Activated naive CD8-positive, alpha-beta T cell treated with anti-CD3 and anti-CD28 coated beads, Interleukin-2, amount 50 U/mL, for 24 hours (primary cell): ENCODE measurements around the gene STIMATE.
A peak's percentile ranks its signal among the peaks of the same experiment; 100 is the strongest.

ENCODE experiments used
- ATAC-seq: fragments of 150-1000 bp; cut with Tn5 transposase; one replicate; pipeline ENCODE4 v1.10.0; 2021
- DNase-seq: peaks from one replicate; pipeline ENCODE4 v3.0.0; 2021
- H3K27ac Mint-ChIP-seq: one replicate; pipeline ENCODE4 v1.8.0; 2021; ENCODE audit warnings: mild to moderate bottlenecking, mixed read lengths
- H3K27me3 Mint-ChIP-seq: one replicate; pipeline ENCODE4 v1.8.0; 2021; ENCODE audit warnings: mixed read lengths
- H3K36me3 Mint-ChIP-seq: one replicate; pipeline ENCODE4 v1.8.0; 2021; ENCODE audit warnings: low read depth, mixed read lengths
- H3K4me1 Mint-ChIP-seq: one replicate; pipeline ENCODE4 v1.8.0; 2021; ENCODE audit warnings: mixed read lengths
- H3K4me3 Mint-ChIP-seq: one replicate; pipeline ENCODE4 v1.8.0; 2021; ENCODE audit warnings: mild to moderate bottlenecking, moderate library complexity, mixed read lengths
- H3K9me3 Mint-ChIP-seq: one replicate; pipeline ENCODE4 v1.8.0; 2021; ENCODE audit warnings: mixed read lengths

The STIMATE gene

DNA sequence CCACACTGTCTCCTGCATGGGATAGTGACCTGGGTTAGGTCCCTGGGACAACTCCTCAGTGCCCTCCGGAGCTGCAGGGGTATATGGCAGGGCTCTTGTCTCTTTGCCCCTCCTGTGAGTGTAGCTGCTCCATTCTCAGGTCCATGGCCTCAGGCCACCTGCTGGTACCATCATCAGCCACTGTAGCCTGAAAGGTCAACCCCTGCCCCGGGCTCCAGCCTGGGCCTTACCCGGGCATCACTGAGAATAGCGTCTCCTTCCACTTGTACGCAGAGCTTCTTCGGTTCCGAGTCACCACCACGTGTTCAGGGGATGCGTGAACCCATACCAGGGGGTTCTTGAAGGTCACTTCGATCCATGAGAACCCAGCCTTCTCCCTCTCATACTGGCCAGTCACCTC is 80.7 kb downstream of the STIMATE start:
- Mint-ChIP-seq H3K27me3 (no peaks in the 10 kb centered on the region), H3K27ac (no peak overlapping the region), H3K4me3 (no peak overlapping the region), H3K4me1 (no peaks in the 10 kb centered on the region), H3K9me3 (no peaks in the 10 kb centered on the region), H3K36me3 (no peaks in the 10 kb centered on the region)
- DNase-seq (no peak), ATAC-seq (no peak)

DNA sequence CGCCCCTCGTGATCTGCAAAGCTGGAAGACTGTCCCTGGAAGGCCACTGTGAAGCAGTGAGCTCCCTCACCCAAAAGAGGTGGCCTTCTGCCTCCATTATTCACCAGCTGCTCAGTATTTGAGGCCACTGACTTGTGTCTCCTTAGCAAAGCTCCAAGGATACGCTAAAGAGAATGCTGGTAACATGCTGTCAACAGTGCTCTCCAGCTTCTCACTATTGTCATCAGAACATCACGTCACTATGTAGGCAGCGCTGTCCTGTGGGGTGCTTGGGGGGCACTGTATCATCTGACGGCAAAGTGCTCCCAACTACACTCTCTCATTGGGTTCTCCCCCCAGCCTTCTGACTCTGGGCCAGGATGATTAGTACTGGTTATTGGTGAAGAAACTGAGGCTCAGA is 81.1 kb downstream of the STIMATE start:
- Mint-ChIP-seq H3K36me3 (no peaks in the 10 kb centered on the region), H3K4me1 (no peaks in the 10 kb centered on the region), H3K27me3 (no peaks in the 10 kb centered on the region), H3K4me3 (no peak overlapping the region), H3K27ac (no peak overlapping the region), H3K9me3 (no peaks in the 10 kb centered on the region)
- DNase-seq (no peak), ATAC-seq (no peak)

DNA sequence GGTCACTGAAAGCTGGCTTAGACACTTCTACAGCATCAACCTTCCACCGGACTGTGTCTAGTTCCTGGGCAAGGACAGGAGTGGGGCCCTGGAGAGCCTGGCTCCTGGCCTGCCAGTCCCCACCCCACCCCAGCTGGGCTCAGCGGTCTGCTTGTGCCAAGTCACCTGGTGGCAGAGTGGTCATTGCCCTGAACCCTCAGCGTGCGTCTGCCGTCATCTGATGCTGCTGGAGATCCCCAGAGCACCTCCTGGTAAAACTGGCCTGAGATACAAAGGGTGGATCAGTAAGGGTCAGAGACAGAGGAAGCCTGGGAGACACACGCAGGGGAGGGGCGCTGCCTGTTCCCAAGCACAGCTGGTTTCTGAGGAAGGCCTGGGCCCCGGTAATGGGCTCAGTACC is 83.5 kb downstream of the STIMATE start:
- DNase-seq = no peak
- H3K27ac Mint-ChIP-seq = no peak overlapping the region
- no peaks in the 10 kb centered on the region for H3K9me3 Mint-ChIP-seq
- H3K27me3 Mint-ChIP-seq = no peaks in the 10 kb centered on the region
- H3K4me3 Mint-ChIP-seq = no peak overlapping the region
- no peaks in the 10 kb centered on the region for H3K36me3 Mint-ChIP-seq
- no peaks in the 10 kb centered on the region for H3K4me1 Mint-ChIP-seq
- no peak for ATAC-seq

DNA sequence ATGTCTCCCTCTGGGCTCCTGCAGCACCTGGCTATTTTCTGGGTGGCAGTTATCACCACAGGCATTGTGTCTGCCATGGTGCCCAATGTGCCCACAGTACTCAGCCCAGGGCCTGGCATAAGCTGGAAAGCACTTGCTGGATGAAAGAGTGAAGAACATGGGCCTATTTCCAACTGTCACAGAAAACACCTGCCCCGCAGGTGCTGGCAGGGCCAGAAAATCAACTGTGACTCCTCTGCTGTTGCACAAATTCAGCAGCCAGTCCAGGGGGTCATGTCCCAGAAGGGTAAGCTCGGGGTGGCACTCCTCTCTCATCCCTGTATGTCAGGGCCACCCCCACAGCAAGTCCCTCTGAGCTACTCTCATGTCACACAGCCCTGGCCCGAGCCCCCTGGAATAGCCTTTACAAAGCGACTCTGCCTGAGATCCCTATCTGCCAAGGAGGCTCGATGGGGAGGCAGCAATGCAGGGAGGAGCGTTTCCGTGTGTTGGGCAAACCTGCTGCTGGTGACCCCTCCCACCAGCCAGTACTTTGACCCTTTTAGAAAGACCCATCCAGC is 85.8 kb downstream of the STIMATE start:
- Mint-ChIP-seq H3K36me3 (no peaks in the 10 kb centered on the region), H3K27ac (no peak overlapping the region)
- ATAC-seq = no peak

DNA sequence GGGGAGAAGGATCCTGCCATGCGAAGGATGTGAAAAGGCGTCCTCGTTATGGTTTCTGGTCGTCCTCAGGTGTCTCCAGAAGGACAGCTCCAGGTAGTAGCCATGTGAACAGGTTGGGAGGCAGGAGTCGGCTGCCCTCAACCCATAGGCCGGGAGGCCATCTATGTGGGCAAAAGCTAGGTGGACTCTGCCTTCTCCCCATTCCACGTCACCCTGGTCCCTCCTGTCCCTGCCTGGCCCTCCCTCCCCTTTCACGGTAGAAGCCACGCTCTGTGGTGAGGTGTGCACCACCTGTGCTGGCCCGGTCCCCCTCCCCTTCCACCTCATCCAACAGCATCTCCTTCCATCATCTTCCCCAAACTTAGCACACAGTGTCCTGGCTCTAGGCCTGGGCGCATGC is 86.4 kb downstream of the STIMATE start:
- H3K4me1 Mint-ChIP-seq = no peaks in the 10 kb centered on the region
- H3K27me3 Mint-ChIP-seq = no peaks in the 10 kb centered on the region
- H3K4me3 Mint-ChIP-seq = no peak overlapping the region
- no peaks in the 10 kb centered on the region for H3K36me3 Mint-ChIP-seq
- ATAC-seq = no peak
- H3K27ac Mint-ChIP-seq = no peak overlapping the region
- DNase-seq = no peak
- no peaks in the 10 kb centered on the region for H3K9me3 Mint-ChIP-seq

More for the DNA sequence above, 85.8 kb downstream of the STIMATE start:
- DNase-seq = no peak
- Mint-ChIP-seq H3K4me1 (no peaks in the 10 kb centered on the region), H3K9me3 (no peaks in the 10 kb centered on the region), H3K27me3 (no peaks in the 10 kb centered on the region), H3K4me3 (no peak overlapping the region)

DNA sequence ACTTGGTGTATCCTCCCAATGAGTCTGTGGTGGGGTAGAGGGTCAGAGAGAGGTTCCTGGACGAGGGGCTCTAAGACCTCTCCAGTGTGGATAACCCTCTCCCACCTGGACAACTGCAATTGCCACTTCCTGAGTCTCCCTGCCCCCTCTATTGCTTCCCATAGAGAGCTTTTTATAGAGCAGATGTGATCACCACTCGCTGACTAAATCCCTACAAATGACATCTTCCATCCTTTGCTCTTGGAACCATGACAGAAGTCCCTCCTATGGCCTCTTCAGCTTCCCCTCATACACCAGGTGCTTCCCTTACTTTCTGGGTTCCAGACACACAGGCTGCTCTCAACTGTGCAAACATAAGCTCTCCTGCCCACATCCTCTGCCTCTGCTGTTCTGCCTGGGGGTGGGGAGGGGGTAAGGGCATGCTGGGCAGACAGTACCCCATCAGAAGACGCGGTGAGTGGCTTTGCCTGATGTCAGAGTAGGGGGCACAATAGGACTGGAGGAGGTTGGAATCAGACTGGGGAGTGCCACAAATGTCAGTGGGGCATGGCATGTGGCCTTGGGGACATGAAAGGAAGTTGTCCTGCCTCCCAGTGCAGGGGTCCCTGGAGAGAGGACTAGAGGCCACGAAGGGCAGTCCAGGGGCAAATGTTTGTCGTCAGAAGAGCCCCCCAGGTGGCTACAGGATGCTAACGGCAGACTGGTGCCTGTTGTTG is 87.5 kb downstream of the STIMATE start:
- ATAC-seq = no peak
- no peak overlapping the region for H3K27ac Mint-ChIP-seq

DNA sequence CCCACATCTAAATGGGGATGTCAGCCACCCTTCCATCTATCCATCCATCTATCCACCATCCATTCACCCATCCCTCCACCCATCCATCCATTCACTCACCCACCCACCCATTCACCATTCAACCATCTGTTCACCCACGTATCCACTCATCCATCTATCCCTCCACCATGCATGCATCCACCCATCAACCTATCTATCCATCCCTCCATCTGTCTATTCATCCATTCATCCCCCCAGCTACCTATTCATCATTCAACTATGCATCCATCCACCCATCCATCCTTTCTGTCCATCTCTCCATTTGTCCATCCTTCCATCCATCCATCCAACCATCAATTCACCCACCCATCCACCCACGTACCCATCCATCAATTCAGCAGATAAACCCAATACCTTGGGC is 88.2 kb downstream of the STIMATE start:
- Mint-ChIP-seq H3K27me3 (no peaks in the 10 kb centered on the region), H3K4me3 (no peak overlapping the region), H3K4me1 (no peaks in the 10 kb centered on the region), H3K27ac (no peak overlapping the region), H3K9me3 (no peaks in the 10 kb centered on the region), H3K36me3 (no peaks in the 10 kb centered on the region)
- no peak for DNase-seq
- ATAC-seq = no peak

More for the DNA sequence above, 87.5 kb downstream of the STIMATE start:
- H3K36me3 Mint-ChIP-seq = no peaks in the 10 kb centered on the region
- H3K4me1 Mint-ChIP-seq = no peaks in the 10 kb centered on the region
- H3K27me3 Mint-ChIP-seq = no peaks in the 10 kb centered on the region
- H3K9me3 Mint-ChIP-seq = no peaks in the 10 kb centered on the region
- DNase-seq = no peak
- H3K4me3 Mint-ChIP-seq = no peak overlapping the region

DNA sequence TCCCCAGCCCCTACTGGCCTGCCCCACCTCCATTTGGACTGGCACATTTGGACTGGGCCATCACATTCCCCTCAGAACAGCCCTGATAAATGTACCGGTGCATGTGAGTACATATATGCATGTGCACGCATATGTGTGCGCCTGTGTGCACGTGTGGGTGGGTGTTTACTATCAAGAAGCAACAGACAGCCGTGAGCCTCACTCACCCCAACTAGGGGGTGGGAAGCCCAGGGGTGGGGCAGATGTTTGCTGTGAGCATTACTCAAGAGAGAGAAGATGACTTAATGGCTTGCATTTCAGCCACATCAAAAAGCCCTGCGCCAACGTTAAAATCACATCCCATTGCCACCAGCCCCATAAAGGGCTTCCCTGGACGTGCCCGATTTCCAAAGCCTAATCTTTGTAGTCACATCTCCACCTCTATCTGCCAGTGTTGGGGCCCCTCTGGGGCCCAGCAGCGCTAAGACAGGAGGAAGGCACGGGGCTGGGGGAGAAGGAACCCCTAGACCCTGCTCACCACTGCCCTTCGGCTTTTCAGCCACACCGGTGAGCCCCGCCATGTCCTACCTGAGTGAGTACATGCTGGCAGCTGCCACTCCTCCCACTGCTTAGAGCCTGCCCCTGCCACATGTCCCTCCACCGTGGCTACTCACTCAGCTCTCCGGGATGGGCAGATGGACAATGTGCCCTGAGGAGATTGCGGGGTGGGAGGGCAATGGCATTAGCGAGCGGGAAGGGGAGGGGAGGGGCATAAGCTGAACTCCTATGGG is 91.9 kb downstream of the STIMATE start:
- DNase-seq (no peak), ATAC-seq (no peak)
- Mint-ChIP-seq H3K27ac (no peak overlapping the region), H3K9me3 (no peaks in the 10 kb centered on the region), H3K4me1 (no peaks in the 10 kb centered on the region), H3K27me3 (no peaks in the 10 kb centered on the region), H3K4me3 (no peak overlapping the region), H3K36me3 (no peaks in the 10 kb centered on the region)

DNA sequence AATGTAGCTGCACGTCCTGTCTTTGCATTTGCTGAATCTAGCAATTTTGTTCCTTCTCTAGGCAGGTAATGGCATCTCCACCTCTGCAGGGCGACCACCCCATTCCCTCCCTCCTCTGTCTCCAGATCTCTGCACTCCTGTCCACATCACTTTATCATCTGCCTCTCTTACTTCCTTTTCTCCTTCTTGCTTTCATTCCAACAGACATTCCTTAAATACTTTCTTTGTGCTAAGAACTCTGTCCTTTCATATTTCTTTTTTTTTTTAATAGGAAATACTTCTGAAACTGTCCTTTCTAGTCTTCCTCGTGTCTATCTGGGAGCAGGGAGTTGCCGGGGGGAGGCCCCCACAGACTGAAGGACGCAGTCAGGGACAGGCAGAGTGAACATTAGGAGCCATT is 95.5 kb downstream of the STIMATE start:
- Mint-ChIP-seq H3K27me3 (no peaks in the 10 kb centered on the region), H3K36me3 (no peaks in the 10 kb centered on the region), H3K4me1 (no peaks in the 10 kb centered on the region), H3K9me3 (no peaks in the 10 kb centered on the region), H3K27ac (no peak overlapping the region), H3K4me3 (no peak overlapping the region)
- no peak for DNase-seq
- no peak for ATAC-seq

DNA sequence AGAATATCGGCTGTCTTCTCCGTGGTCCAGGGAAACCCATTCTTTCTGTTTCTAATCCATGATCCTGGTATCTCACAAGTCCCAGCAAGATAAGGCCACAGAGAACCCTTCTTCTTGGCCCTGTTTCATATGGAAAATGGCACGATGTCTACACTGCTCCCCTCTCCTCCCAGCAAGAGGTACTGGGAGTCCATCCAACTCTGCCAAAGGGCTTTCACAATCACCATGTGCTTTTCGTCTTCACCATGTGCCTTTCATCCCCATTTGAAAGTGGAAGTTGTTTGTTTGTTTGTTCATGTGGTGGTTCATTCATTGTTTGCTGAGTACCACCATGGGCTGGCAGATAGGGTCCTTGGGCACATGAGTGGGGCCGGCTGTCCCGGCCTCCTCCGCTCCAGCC is 97.3 kb downstream of the STIMATE start:
- Mint-ChIP-seq H3K36me3 (no peaks in the 10 kb centered on the region), H3K4me3 (no peak overlapping the region), H3K27ac (no peak overlapping the region), H3K9me3 (no peaks in the 10 kb centered on the region), H3K4me1 (no peaks in the 10 kb centered on the region), H3K27me3 (no peaks in the 10 kb centered on the region)
- DNase-seq (no peak), ATAC-seq (no peak)

DNA sequence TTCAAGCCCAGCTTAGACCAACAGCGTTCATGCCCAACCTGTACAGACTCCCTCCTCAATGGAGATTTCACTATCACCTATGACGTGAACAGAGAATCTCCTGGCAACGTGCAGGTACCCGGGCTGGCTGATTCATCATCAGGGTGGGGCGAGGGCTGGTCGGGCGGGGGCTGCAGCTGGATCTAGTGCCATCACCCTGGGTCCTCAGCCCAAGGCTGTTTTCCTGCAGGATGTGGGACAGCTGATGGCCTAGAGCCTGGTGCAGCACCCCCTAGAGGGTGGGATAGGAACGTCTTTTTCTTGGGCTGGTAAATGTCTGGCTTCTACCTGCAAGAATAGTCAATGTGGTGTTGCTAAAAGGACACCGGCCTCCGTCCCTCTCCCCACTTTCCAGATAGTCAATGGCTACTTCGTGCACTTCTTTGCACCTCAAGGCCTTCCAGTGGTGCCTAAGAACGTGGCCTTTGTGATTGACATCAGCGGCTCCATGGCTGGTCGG is 98.3 kb downstream of the STIMATE start:
- Mint-ChIP-seq H3K27me3 (no peaks in the 10 kb centered on the region), H3K4me3 (no peak overlapping the region), H3K27ac (no peak overlapping the region), H3K9me3 (no peaks in the 10 kb centered on the region), H3K4me1 (no peaks in the 10 kb centered on the region), H3K36me3 (no peaks in the 10 kb centered on the region)
- DNase-seq (peak; percentile 25), ATAC-seq (no peak)

DNA sequence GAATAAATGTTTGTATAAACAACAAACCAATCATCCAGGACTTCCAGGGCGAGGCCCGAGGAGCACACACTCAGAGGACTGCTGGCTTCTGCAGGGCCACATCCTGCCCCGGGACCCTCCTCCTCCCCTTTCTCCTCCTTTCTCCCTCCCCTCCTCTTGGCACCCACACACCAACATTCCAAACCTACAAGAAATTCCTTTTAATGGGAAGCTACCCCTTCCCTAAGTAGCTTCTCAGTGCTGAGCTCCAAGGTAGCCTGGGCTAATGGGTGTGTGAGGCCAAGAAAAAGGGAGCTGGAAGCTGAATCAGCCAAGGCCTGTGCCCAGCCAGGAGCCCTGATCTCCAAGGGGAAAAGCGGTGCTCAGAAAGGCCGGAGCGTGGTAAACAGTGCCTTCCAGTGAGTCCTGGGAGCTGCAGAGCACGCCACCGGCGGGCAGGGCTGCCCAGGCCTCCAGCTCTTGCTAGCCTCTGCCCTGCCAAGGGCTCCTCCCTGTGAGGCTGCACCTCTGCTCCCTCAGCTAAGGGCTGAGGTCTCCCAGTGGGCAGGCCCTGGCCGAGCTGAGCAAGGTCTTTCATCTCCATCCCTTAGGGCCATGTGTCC is 98.9 kb downstream of the STIMATE start:
- no peaks in the 10 kb centered on the region for H3K4me1 Mint-ChIP-seq
- H3K27ac Mint-ChIP-seq = no peak overlapping the region
- DNase-seq (no peak), ATAC-seq (no peak)
- H3K9me3 Mint-ChIP-seq = no peaks in the 10 kb centered on the region
- H3K36me3 Mint-ChIP-seq = no peaks in the 10 kb centered on the region
- H3K4me3 Mint-ChIP-seq = no peak overlapping the region
- H3K27me3 Mint-ChIP-seq = no peaks in the 10 kb centered on the region

DNA sequence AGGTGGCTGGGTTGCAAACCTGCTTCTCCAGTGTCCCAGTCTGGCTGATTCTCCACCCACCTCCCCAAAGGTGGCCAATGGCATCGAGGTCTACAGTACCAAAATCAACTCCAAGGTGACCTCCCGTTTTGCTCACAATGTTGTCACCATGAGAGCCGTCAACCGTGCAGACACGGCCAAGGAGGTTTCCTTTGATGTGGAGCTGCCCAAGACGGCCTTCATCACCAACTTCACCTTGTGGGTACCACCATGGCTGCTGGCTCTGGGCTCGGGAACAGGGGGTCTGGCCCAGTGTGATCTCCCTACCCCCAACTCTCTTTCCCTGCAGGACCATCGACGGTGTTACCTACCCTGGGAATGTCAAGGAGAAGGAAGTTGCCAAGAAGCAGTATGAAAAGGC is 100.9 kb downstream of the STIMATE start:
- H3K36me3 Mint-ChIP-seq = no peaks in the 10 kb centered on the region
- H3K4me3 Mint-ChIP-seq = no peak overlapping the region
- ATAC-seq = no peak
- no peaks in the 10 kb centered on the region for H3K4me1 Mint-ChIP-seq
- no peak overlapping the region for H3K27ac Mint-ChIP-seq
- H3K27me3 Mint-ChIP-seq = no peaks in the 10 kb centered on the region
- H3K9me3 Mint-ChIP-seq = no peaks in the 10 kb centered on the region
- no peak for DNase-seq

DNA sequence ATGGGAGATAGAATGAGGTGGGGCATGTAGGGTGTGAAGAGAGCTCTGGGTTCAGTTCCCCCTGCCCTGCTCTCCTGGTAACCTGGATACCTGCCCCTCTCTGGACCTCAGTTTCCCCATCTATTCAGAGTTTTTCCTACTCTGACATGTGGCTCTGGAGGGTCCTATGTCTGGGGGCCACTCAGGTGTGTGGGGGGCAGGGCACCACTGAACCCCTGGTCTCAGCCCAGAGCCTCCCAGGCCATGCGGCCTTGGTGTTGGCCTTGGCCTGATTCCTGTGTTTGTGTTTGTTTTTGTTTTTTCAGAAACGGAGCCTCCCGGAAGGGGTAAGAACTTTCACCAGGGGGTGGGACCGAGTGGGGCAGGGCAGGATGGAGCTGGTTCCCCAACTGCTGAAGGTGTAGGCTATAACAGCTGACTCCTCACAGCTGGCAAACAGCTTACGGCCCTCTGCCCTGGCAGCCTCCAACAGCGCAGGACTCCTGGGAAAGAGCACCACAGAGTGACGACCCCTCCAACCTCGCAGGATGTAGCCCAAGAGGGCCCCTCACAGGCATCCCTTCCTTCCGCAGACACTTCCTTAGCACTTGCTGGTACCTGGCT is 101.9 kb downstream of the STIMATE start:
- H3K36me3 Mint-ChIP-seq = no peaks in the 10 kb centered on the region
- DNase-seq = no peak
- no peaks in the 10 kb centered on the region for H3K27me3 Mint-ChIP-seq
- H3K27ac Mint-ChIP-seq = no peak overlapping the region
- no peaks in the 10 kb centered on the region for H3K4me1 Mint-ChIP-seq
- no peak for ATAC-seq
- no peak overlapping the region for H3K4me3 Mint-ChIP-seq
- no peaks in the 10 kb centered on the region for H3K9me3 Mint-ChIP-seq
